B cell (primary cell): ENCODE measurements around the gene CLEC18B.
"Not testable (repeated sequence)": the region's sequence is repeated elsewhere in the genome, so short reads cannot be mapped to it uniquely, and the experiment has no call there.

ENCODE experiments used
- EZH2 ChIP-seq: IDR thresholded peaks from 2 replicates; pipeline ENCODE4 v1.6.1; 2012; ENCODE audit warnings: borderline replicate concordance, low read depth, mild to moderate bottlenecking, moderate library complexity, low read length; ENCODE audit not compliant: insufficient read depth, poor library complexity, severe bottlenecking
- TF ChIP-seq, protein P1 (sequence below): fragments of 200-600 bp; IDR thresholded peaks from one replicate; pipeline ENCODE4 v1.8.0; 2022; ENCODE audit warnings: antibody characterized with exemption, mild to moderate bottlenecking

DNA sequence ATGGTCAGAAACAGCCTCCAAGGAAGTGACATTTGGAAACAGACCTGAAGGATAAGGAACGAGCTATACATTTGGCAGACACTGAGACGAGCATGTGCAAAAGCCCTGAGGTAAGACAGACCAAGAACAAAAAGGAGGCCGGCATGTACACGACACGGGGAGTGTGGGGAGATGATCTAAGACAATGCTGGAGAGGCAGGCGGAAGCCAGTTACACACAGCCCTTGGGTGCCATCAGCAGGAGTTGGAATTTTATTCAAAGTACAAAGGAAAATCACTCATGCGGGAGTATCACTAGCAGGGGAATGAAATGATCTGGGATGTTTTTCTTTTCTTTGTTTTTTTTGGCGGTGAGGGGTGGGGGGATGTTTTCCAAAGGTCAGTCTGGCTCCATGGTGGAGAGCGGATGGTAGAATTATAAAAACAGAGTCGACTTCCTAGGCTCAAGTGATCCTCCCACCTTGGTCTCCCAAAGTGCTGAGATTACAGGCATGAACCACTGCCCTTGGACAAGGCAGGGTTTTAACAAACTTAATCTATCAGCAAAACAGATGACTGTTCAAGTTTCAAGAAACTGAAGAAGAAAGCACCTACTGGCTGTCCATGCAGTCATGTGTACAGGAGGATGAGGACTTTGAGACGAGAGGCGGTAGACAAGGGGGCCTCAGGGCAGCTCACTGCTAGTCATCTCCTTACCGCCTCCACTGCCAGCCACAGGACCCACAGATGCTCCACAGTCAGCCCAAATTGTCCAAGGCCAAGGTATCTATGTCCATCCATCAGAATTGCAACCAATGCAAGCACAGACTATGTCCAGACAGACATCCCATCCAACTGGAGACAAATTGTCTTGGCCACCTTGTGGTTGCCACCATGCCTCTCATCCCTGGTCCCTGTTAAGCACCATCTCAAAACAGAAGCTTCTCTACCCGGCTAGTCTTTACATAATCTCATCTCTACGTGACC, 59.4 kb downstream of the CLEC18B start:
- TF ChIP-seq, protein P1, sequence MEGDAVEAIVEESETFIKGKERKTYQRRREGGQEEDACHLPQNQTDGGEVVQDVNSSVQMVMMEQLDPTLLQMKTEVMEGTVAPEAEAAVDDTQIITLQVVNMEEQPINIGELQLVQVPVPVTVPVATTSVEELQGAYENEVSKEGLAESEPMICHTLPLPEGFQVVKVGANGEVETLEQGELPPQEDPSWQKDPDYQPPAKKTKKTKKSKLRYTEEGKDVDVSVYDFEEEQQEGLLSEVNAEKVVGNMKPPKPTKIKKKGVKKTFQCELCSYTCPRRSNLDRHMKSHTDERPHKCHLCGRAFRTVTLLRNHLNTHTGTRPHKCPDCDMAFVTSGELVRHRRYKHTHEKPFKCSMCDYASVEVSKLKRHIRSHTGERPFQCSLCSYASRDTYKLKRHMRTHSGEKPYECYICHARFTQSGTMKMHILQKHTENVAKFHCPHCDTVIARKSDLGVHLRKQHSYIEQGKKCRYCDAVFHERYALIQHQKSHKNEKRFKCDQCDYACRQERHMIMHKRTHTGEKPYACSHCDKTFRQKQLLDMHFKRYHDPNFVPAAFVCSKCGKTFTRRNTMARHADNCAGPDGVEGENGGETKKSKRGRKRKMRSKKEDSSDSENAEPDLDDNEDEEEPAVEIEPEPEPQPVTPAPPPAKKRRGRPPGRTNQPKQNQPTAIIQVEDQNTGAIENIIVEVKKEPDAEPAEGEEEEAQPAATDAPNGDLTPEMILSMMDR = not testable (repeated sequence)
- not testable (repeated sequence) for TF ChIP-seq EZH2
